ENCODE measurements around the gene NUP210L. TPM values are rescaled to one million over a fixed set of nuclear protein-coding genes. Genes with fewer than 3 reads are reported as not detected.
A peak's percentile ranks its signal among the peaks of the same experiment; 100 is the strongest.

NUP210L gene
- total RNA-seq, 1 experiment from 2014 or later: 0.12 TPM

- intact Hi-C loops (cut with micrococcal nuclease; ENCODE audit: unreplicated experiment): no loop called here
- peaks cover 34% of the 10 kb centered on the region for H3K4me1 Mint-ChIP-seq (ENCODE audit: low read depth, unreplicated experiment)
- DNase-seq: no peak
- H3K4me3 Mint-ChIP-seq (ENCODE audit: low read depth, unreplicated experiment): peak overlapping the region; percentile 90
- no TSS peak for BruUV-seq (replicated peaks)
- H3K27me3 Mint-ChIP-seq (ENCODE audit: unreplicated experiment): no peaks in the 10 kb centered on the region
- H3K27ac Mint-ChIP-seq (ENCODE audit: unreplicated experiment): peak overlapping the region; percentile 39
- H3K9me3 Mint-ChIP-seq (ENCODE audit: low read depth, unreplicated experiment): no peaks in the 10 kb centered on the region
- TF ChIP-seq CTCF (IDR thresholded peaks at IDR 0.05; ENCODE audit: unreplicated experiment): no peak
- H3K36me3 Mint-ChIP-seq (ENCODE audit: insufficient read depth, unreplicated experiment): peaks cover 50% of the 10 kb centered on the region
- CTCF ChIA-PET: interaction anchor here (0.6 to 3.2 kb wide), 3 partner anchors 9 to 18 kb away, joined by 3 to 16 read pairs (median 3); partner anchors contain the start of genes CREB3L4 and JTB
These were observed 196.0 kb downstream of the NUP210L start for GRCh38 chr1:153958961-153959260.

- peaks cover 44% of the 10 kb centered on the region for H3K36me3 Mint-ChIP-seq (ENCODE audit: insufficient read depth, unreplicated experiment)
- BruUV-seq (replicated peaks): no TSS peak
- peaks cover 29% of the 10 kb centered on the region for H3K4me1 Mint-ChIP-seq (ENCODE audit: low read depth, unreplicated experiment)
- H3K27ac Mint-ChIP-seq (ENCODE audit: unreplicated experiment): peak within 1 kb of the TSS; percentile 39
- H3K27me3 Mint-ChIP-seq (ENCODE audit: unreplicated experiment): no peaks in the 10 kb centered on the region
- intact Hi-C loops (cut with micrococcal nuclease; ENCODE audit: unreplicated experiment): no loop called here
- peak; percentile 99 for DNase-seq
- CTCF ChIA-PET: interaction anchor here (0.6 to 3.2 kb wide), 7 partner anchors 9 to 1960 kb away, joined by 3 to 16 read pairs (median 3); partner anchors contain the start of genes CREB3L4, DENND4B and JTB
- peak within 1 kb of the TSS; percentile 90 for H3K4me3 Mint-ChIP-seq (ENCODE audit: low read depth, unreplicated experiment)
- no peak for TF ChIP-seq CTCF (IDR thresholded peaks at IDR 0.05; ENCODE audit: unreplicated experiment)
- H3K9me3 Mint-ChIP-seq (ENCODE audit: low read depth, unreplicated experiment): no peaks in the 10 kb centered on the region
These were observed 196.5 kb downstream of the NUP210L start, which contains the start of gene CRTC2 for GRCh38 chr1:153958111-153958960. Gene CRTC2 (minus strand): TSS chr1:153958612. CDS start chr1:153958497, 115 bp downstream.

GRCh38 chr1:153957744-153958110, 197.1 kb downstream of the NUP210L start:
- TF ChIP-seq CTCF (IDR thresholded peaks at IDR 0.05; ENCODE audit: unreplicated experiment): no peak
- H3K4me1 Mint-ChIP-seq (ENCODE audit: low read depth, unreplicated experiment): peaks cover 27% of the 10 kb centered on the region
- no peaks in the 10 kb centered on the region for H3K9me3 Mint-ChIP-seq (ENCODE audit: low read depth, unreplicated experiment)
- H3K27me3 Mint-ChIP-seq (ENCODE audit: unreplicated experiment): no peaks in the 10 kb centered on the region
- intact Hi-C loops (cut with micrococcal nuclease; ENCODE audit: unreplicated experiment): no loop called here
- CTCF ChIA-PET: interaction anchor here (1.8 to 3.2 kb wide), 2 partner anchors 10 to 11 kb away, joined by 7 to 16 read pairs; partner anchors contain the start of genes CREB3L4 and DENND4B
- DNase-seq: no peak
- no TSS peak for BruUV-seq (replicated peaks)
- H3K4me3 Mint-ChIP-seq (ENCODE audit: low read depth, unreplicated experiment): peak overlapping the region; percentile 90
- H3K36me3 Mint-ChIP-seq (ENCODE audit: insufficient read depth, unreplicated experiment): peaks cover 38% of the 10 kb centered on the region
- peak overlapping the region; percentile 39 for H3K27ac Mint-ChIP-seq (ENCODE audit: unreplicated experiment)

GRCh38 chr1:153956997-153957715, 197.7 kb downstream of the NUP210L start:
- H3K27ac Mint-ChIP-seq (ENCODE audit: unreplicated experiment): peak overlapping the region; percentile 39
- H3K4me3 Mint-ChIP-seq (ENCODE audit: low read depth, unreplicated experiment): peak overlapping the region; percentile 90
- no peaks in the 10 kb centered on the region for H3K27me3 Mint-ChIP-seq (ENCODE audit: unreplicated experiment)
- H3K9me3 Mint-ChIP-seq (ENCODE audit: low read depth, unreplicated experiment): no peaks in the 10 kb centered on the region
- no peak for DNase-seq
- no TSS peak for BruUV-seq (replicated peaks)
- intact Hi-C loops (cut with micrococcal nuclease; ENCODE audit: unreplicated experiment): no loop called here
- CTCF ChIA-PET: interaction anchor here (1.8 to 3.2 kb wide), 2 partner anchors 11 kb away, joined by 7 to 16 read pairs; partner anchors contain the start of genes CREB3L4 and DENND4B
- peaks cover 32% of the 10 kb centered on the region for H3K36me3 Mint-ChIP-seq (ENCODE audit: insufficient read depth, unreplicated experiment)
- no peak for TF ChIP-seq CTCF (IDR thresholded peaks at IDR 0.05; ENCODE audit: unreplicated experiment)
- H3K4me1 Mint-ChIP-seq (ENCODE audit: low read depth, unreplicated experiment): peaks cover 21% of the 10 kb centered on the region

Data from Calu3 (cell line).